Measurements from ENCODE around the gene RBPMS2.

The RBPMS2 gene

DNA sequence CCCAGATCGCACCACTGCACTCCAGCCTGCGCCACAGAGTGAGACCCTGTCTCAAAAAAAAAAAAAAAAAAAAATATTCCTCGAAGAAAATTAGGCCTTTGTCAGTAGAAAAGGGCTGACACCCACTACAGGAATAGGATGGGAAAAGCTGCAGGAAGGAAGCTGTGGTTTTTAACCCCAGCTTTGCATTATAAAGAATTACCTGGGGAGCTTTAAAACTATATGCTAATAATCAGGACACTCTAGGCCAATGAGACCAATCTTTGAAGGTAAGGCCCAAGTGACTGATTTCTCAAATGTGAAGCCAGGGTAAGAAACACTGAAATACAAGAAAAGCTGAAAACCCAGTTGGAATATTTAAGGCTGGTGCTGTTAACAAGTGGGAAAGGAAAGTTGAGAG, 74.3 kb downstream of the RBPMS2 start:
- H3K9ac ChIP-seq (ENCODE audit: low read length): peak overlapping the region; percentile 30
- no peaks in the 10 kb centered on the region for H3K36me3 ChIP-seq (ENCODE audit: control insufficient read depth, insufficient read depth, low read length, severe bottlenecking)
- no peaks in the 10 kb centered on the region for H3K9me3 ChIP-seq (ENCODE audit: control insufficient read depth, low read length)
- H3K27me3 ChIP-seq (replicated peaks; ENCODE audit: control insufficient read depth, insufficient read depth, low read length): no peaks in the 10 kb centered on the region
- no peak for DNase-seq (ENCODE audit: low read depth)
- peaks cover 52% of the 10 kb centered on the region for H3K4me1 ChIP-seq (ENCODE audit: control insufficient read depth, insufficient read depth, low read length)
- H3K4me3 ChIP-seq (ENCODE audit: low read length): peak overlapping the region; percentile 87

DNA sequence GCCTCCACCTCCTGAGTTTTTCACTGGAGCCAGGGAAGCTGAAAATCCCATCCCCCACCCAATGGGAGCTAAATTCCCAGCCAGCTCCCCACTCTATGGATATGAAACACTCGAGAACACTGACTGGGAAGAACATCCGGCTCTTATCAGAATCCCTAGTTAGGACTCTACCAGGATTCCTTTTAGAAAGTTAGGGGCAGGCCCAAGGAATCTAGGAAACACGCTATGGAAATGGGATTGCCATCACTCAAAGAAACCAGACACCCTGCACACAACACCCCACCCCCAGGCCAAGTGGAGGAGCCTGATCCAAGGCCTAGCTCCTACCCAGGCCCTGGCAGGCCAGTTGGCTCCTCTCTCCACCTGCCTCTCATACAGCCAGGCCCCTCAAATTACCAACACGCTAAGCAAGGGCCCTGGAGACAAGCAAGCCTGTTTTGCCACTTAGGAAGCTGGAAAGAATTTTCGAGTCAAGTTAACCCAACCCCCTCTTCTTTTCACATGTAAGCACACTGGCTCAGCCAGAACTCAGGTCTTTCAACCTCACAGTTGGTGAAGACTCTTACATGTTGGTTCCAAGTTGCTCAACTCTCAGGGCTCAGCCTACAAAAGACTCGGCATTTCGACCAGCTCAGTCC, 75.5 kb downstream of the RBPMS2 start:
- peaks cover 52% of the 10 kb centered on the region for H3K4me1 ChIP-seq (ENCODE audit: control insufficient read depth, insufficient read depth, low read length)
- peaks cover 5% of the 10 kb centered on the region for H3K36me3 ChIP-seq (ENCODE audit: control insufficient read depth, insufficient read depth, low read length, severe bottlenecking)
- peak overlapping the region; percentile 87 for H3K4me3 ChIP-seq (ENCODE audit: low read length)
- peak overlapping the region; percentile 18 for H3K9ac ChIP-seq (ENCODE audit: low read length)
- no peaks in the 10 kb centered on the region for H3K27me3 ChIP-seq (replicated peaks; ENCODE audit: control insufficient read depth, insufficient read depth, low read length)
- no peaks in the 10 kb centered on the region for H3K9me3 ChIP-seq (ENCODE audit: control insufficient read depth, low read length)
- DNase-seq (ENCODE audit: low read depth): peak; percentile 63

DNA sequence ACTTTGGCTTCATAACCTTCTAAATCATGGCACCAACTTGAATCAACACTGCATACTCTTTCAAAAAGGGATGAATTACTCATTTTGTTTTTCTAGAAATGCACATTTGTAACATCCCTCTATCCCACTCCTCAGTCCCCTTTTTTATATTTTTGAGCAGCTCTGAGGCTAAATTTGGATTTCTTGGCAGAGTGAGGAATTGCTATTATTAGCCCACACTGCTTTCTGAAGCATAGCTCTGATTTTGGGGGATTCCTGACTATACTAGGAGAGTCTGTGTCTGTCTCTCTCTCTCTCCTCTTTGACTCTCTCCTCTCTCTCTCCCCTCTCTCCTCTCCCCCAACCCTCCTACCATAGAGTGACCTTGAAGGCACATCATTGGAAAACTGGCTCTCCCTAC, 76.6 kb downstream of the RBPMS2 start:
- H3K4me1 ChIP-seq (ENCODE audit: control insufficient read depth, insufficient read depth, low read length): peaks cover 53% of the 10 kb centered on the region
- H3K9me3 ChIP-seq (ENCODE audit: control insufficient read depth, low read length): no peaks in the 10 kb centered on the region
- no peaks in the 10 kb centered on the region for H3K27me3 ChIP-seq (replicated peaks; ENCODE audit: control insufficient read depth, insufficient read depth, low read length)
- no peak overlapping the region for H3K9ac ChIP-seq (ENCODE audit: low read length)
- DNase-seq (ENCODE audit: low read depth): no peak
- H3K4me3 ChIP-seq (ENCODE audit: low read length): peak overlapping the region; percentile 87
- peaks cover 5% of the 10 kb centered on the region for H3K36me3 ChIP-seq (ENCODE audit: control insufficient read depth, insufficient read depth, low read length, severe bottlenecking)

- H3K4me1 ChIP-seq (ENCODE audit: control insufficient read depth, insufficient read depth, low read length): peaks cover 57% of the 10 kb centered on the region
- no peak overlapping the region for H3K4me3 ChIP-seq (ENCODE audit: low read length)
- H3K27me3 ChIP-seq (replicated peaks; ENCODE audit: control insufficient read depth, insufficient read depth, low read length): no peaks in the 10 kb centered on the region
- H3K9me3 ChIP-seq (ENCODE audit: control insufficient read depth, low read length): no peaks in the 10 kb centered on the region
- peak; percentile 45 for DNase-seq (ENCODE audit: low read depth)
- no peak overlapping the region for H3K9ac ChIP-seq (ENCODE audit: low read length)
- H3K36me3 ChIP-seq (ENCODE audit: control insufficient read depth, insufficient read depth, low read length, severe bottlenecking): peaks cover 5% of the 10 kb centered on the region
These were observed 77.4 kb downstream of the RBPMS2 start for GRCh38 chr15:64697911-64698369.

- Histone ChIP-seq H3K36me3 (ENCODE audit: control insufficient read depth, insufficient read depth, low read length, severe bottlenecking) (peaks cover 5% of the 10 kb centered on the region), H3K27me3 (replicated peaks; ENCODE audit: control insufficient read depth, insufficient read depth, low read length) (no peaks in the 10 kb centered on the region), H3K9ac (ENCODE audit: low read length) (no peak overlapping the region), H3K4me3 (ENCODE audit: low read length) (no peak overlapping the region), H3K4me1 (ENCODE audit: control insufficient read depth, insufficient read depth, low read length) (peaks cover 52% of the 10 kb centered on the region), H3K9me3 (ENCODE audit: control insufficient read depth, low read length) (no peaks in the 10 kb centered on the region)
- DNase-seq (ENCODE audit: low read depth): no peak
These were observed 78.9 kb downstream of the RBPMS2 start for GRCh38 chr15:64696481-64696880.

- Histone ChIP-seq H3K9me3 (ENCODE audit: control insufficient read depth, low read length) (no peaks in the 10 kb centered on the region), H3K4me3 (ENCODE audit: low read length) (no peak overlapping the region), H3K4me1 (ENCODE audit: control insufficient read depth, insufficient read depth, low read length) (peaks cover 52% of the 10 kb centered on the region), H3K36me3 (ENCODE audit: control insufficient read depth, insufficient read depth, low read length, severe bottlenecking) (peaks cover 12% of the 10 kb centered on the region), H3K27me3 (replicated peaks; ENCODE audit: control insufficient read depth, insufficient read depth, low read length) (no peaks in the 10 kb centered on the region), H3K9ac (ENCODE audit: low read length) (no peak overlapping the region)
- no peak for DNase-seq (ENCODE audit: low read depth)
These were observed 79.8 kb downstream of the RBPMS2 start for GRCh38 chr15:64695561-64695992.

DNA sequence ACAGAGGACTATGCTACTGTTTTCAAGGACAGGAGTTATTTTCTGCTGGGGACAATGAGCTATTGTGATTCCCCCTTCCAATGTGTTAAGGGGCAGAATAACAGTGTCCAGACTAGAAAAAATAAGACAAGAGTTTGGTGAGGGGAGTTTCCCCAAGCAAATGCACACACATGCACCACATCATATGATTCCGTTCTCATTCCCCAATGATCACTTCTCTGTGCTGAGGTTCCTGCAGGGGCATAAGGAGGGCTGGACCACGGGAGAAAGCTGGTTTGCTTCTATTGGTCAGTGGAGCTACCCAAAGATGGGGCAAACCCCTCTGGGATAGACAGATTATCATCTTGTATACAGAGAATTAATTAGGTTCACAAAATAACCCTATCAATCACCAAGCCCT, 80.6 kb downstream of the RBPMS2 start:
- Histone ChIP-seq H3K36me3 (ENCODE audit: control insufficient read depth, insufficient read depth, low read length, severe bottlenecking) (peaks cover 20% of the 10 kb centered on the region), H3K4me1 (ENCODE audit: control insufficient read depth, insufficient read depth, low read length) (peaks cover 46% of the 10 kb centered on the region), H3K9me3 (ENCODE audit: control insufficient read depth, low read length) (no peaks in the 10 kb centered on the region), H3K9ac (ENCODE audit: low read length) (no peak overlapping the region), H3K27me3 (replicated peaks; ENCODE audit: control insufficient read depth, insufficient read depth, low read length) (no peaks in the 10 kb centered on the region), H3K4me3 (ENCODE audit: low read length) (no peak overlapping the region)
- no peak for DNase-seq (ENCODE audit: low read depth)

DNA sequence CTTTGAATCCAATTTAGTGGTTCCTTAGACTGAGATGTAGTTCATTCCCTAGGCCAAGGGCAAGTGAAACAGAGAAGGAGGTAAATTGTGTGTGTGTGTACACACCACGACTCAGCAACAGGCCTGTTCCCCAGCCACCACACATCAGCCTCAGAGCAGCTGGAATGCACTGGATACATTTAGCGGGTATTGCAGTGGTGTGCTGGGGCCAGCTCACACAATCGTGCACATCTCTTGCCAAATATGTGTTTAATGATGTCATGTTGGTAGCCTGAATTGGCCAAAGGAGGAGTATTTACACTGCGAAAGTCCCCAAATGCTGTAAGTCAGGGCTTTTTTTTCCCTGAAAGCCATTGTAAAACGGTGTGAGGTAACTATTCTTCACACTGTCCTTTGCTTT, 82.3 kb downstream of the RBPMS2 start:
- H3K36me3 ChIP-seq (ENCODE audit: control insufficient read depth, insufficient read depth, low read length, severe bottlenecking): peaks cover 34% of the 10 kb centered on the region
- H3K27me3 ChIP-seq (replicated peaks; ENCODE audit: control insufficient read depth, insufficient read depth, low read length): no peaks in the 10 kb centered on the region
- peak; percentile 90 for DNase-seq (ENCODE audit: low read depth)
- peaks cover 29% of the 10 kb centered on the region for H3K4me1 ChIP-seq (ENCODE audit: control insufficient read depth, insufficient read depth, low read length)
- H3K4me3 ChIP-seq (ENCODE audit: low read length): no peak overlapping the region
- no peaks in the 10 kb centered on the region for H3K9me3 ChIP-seq (ENCODE audit: control insufficient read depth, low read length)
- H3K9ac ChIP-seq (ENCODE audit: low read length): peak overlapping the region; percentile 35

DNA sequence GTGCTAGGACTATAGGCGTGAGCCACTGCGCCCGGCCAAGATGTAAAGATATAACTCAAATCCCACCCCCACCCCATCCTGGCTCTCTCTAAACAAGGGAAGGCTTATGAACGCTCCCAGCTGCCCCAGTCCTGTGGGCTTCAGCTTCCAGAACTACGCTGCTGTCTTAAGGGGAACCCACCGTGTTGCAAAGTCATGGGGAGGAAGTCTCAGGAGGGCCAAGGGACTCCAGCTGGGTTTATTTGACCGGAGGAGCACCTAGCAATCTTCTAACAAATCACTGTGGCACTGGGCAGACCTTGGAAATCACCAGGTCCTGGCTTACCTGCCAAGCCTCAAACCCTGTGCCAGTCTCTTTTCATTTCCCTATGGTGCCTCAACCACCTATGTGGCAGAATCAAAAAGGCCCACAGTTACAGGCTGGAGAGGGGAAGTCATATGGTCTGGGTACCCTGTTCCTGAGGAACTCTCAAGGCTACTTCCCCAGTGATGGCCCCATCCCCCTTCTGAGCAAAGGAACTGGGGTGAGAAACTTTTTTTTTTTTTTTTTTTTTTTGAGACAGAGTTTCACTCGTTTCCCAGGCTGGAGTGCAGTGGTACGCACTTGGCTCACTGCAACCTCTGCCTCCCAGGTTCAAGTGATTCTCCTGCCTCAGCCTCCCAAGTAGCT, 83.4 kb downstream of the RBPMS2 start:
- Histone ChIP-seq H3K9me3 (ENCODE audit: control insufficient read depth, low read length) (no peaks in the 10 kb centered on the region), H3K27me3 (replicated peaks; ENCODE audit: control insufficient read depth, insufficient read depth, low read length) (no peaks in the 10 kb centered on the region), H3K4me1 (ENCODE audit: control insufficient read depth, insufficient read depth, low read length) (peaks cover 32% of the 10 kb centered on the region), H3K9ac (ENCODE audit: low read length) (no peak overlapping the region), H3K4me3 (ENCODE audit: low read length) (no peak overlapping the region), H3K36me3 (ENCODE audit: control insufficient read depth, insufficient read depth, low read length, severe bottlenecking) (peaks cover 45% of the 10 kb centered on the region)
- no peak for DNase-seq (ENCODE audit: low read depth)

DNA sequence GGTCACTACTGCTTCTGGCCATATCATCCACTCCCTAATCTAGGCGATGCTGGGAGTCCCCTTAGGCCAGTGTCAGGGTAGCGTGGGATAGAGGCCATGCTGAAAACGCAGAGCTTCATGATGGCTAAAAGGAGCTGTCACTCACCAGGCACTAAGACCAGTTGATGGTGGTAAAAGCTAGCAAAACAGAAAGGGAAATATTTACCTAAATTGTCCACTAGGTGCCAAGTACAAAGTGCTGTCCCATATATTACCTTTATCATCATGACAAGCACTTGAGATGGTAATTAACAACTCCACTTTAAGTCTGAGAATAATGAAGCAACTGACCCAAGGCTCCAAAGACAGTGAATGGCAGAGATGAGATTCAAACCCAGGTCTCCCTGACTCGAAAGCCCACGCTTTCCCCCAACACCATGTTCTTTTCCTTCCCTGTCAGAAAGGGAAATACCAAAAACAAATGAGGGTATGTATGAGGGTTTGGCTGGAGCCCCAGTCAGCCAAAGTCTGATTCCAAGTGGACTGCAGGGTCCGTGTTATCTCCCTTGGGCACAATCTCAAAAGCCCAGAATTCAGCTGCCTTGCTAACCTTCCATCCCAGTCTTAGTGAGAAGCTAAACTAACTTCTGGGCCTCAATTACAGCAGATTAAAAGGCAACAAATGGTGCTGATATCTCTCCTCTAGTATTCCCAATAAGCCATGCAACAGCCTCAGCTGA, 84.7 kb downstream of the RBPMS2 start:
- H3K4me3 ChIP-seq (ENCODE audit: low read length): no peak overlapping the region
- peaks cover 32% of the 10 kb centered on the region for H3K4me1 ChIP-seq (ENCODE audit: control insufficient read depth, insufficient read depth, low read length)
- no peak for DNase-seq (ENCODE audit: low read depth)
- no peaks in the 10 kb centered on the region for H3K9me3 ChIP-seq (ENCODE audit: control insufficient read depth, low read length)
- H3K9ac ChIP-seq (ENCODE audit: low read length): no peak overlapping the region
- no peaks in the 10 kb centered on the region for H3K27me3 ChIP-seq (replicated peaks; ENCODE audit: control insufficient read depth, insufficient read depth, low read length)
- H3K36me3 ChIP-seq (ENCODE audit: control insufficient read depth, insufficient read depth, low read length, severe bottlenecking): peaks cover 53% of the 10 kb centered on the region

GRCh38 chr15:64690008-64690407, 85.4 kb downstream of the RBPMS2 start:
- Histone ChIP-seq H3K9ac (ENCODE audit: low read length) (no peak overlapping the region), H3K4me3 (ENCODE audit: low read length) (no peak overlapping the region), H3K9me3 (ENCODE audit: control insufficient read depth, low read length) (no peaks in the 10 kb centered on the region), H3K4me1 (ENCODE audit: control insufficient read depth, insufficient read depth, low read length) (peaks cover 32% of the 10 kb centered on the region), H3K27me3 (replicated peaks; ENCODE audit: control insufficient read depth, insufficient read depth, low read length) (no peaks in the 10 kb centered on the region), H3K36me3 (ENCODE audit: control insufficient read depth, insufficient read depth, low read length, severe bottlenecking) (peaks cover 54% of the 10 kb centered on the region)
- DNase-seq (ENCODE audit: low read depth): no peak
